ENCODE data around the gene LY9.

DNA sequence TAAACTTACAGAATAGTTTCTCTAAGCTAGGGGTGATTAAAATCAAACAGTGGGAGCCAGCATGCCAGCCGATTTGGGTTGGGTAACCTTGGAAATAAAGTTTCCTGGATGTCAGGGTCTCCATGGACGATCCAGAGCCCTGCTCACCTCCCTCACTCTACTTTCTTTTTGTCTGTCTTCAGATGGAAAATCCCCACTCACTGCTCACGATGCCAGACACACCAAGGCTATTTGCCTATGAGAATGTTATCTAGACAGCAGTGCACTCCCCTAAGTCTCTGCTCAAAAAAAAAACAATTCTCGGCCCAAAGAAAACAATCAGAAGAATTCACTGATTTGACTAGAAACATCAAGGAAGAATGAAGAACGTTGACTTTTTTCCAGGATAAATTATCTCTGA lies 43.0 kb upstream of the LY9 start:
- TF ChIP-seq, protein P1, sequence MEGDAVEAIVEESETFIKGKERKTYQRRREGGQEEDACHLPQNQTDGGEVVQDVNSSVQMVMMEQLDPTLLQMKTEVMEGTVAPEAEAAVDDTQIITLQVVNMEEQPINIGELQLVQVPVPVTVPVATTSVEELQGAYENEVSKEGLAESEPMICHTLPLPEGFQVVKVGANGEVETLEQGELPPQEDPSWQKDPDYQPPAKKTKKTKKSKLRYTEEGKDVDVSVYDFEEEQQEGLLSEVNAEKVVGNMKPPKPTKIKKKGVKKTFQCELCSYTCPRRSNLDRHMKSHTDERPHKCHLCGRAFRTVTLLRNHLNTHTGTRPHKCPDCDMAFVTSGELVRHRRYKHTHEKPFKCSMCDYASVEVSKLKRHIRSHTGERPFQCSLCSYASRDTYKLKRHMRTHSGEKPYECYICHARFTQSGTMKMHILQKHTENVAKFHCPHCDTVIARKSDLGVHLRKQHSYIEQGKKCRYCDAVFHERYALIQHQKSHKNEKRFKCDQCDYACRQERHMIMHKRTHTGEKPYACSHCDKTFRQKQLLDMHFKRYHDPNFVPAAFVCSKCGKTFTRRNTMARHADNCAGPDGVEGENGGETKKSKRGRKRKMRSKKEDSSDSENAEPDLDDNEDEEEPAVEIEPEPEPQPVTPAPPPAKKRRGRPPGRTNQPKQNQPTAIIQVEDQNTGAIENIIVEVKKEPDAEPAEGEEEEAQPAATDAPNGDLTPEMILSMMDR (IDR thresholded peaks at IDR 0.05), result no peak
- no peak for TF ChIP-seq POLR2A (IDR thresholded peaks at IDR 0.05)
